GOT3 (cell line): ENCODE results near the gene LMO1.

Source experiments
- DNase-seq: peaks from one replicate; lab custom pipeline; 2025; ENCODE audit warnings: mixed read lengths; lab: John Stamatoyannopoulos, UW

The LMO1 gene

GRCh38 chr11:8225589-8226036 is 38.1 kb downstream of the LMO1 start:
- DNase-seq: peak; percentile 6

- no peak for DNase-seq
Observed at GRCh38 chr11:8224711-8225110, 39.0 kb downstream of the LMO1 start.

GRCh38 chr11:8224161-8224591 is 39.5 kb downstream of the LMO1 start:
- no peak for DNase-seq

GRCh38 chr11:8223513-8223900 is 40.2 kb downstream of the LMO1 start:
- no peak for DNase-seq

GRCh38 chr11:8222820-8223512 is 40.7 kb downstream of the LMO1 start:
- DNase-seq: no peak

- DNase-seq: no peak
Observed at GRCh38 chr11:8221917-8222495, 41.7 kb downstream of the LMO1 start.

- no peak for DNase-seq
Observed at GRCh38 chr11:8221046-8221723, 42.5 kb downstream of the LMO1 start.

- no peak for DNase-seq
Observed at GRCh38 chr11:8220261-8221045, 43.2 kb downstream of the LMO1 start.

GRCh38 chr11:8219257-8220021 is 44.2 kb downstream of the LMO1 start:
- no peak for DNase-seq

- DNase-seq: no peak
Observed at GRCh38 chr11:8218840-8219239, 44.8 kb downstream of the LMO1 start.

- no peak for DNase-seq
Observed at GRCh38 chr11:8218409-8218808, 45.3 kb downstream of the LMO1 start.

GRCh38 chr11:8217926-8218325 is 45.8 kb downstream of the LMO1 start:
- DNase-seq: no peak

GRCh38 chr11:8217136-8217535 is 46.5 kb downstream of the LMO1 start:
- DNase-seq: no peak

- no peak for DNase-seq
Observed at GRCh38 chr11:8213376-8213775, 50.3 kb downstream of the LMO1 start.

GRCh38 chr11:8209208-8209807 is 54.4 kb downstream of the LMO1 start:
- no peak for DNase-seq

GRCh38 chr11:8207080-8208000 is 56.3 kb downstream of the LMO1 start:
- no peak for DNase-seq

GRCh38 chr11:8206251-8207079 is 57.2 kb downstream of the LMO1 start:
- DNase-seq: no peak

- no peak for DNase-seq
Observed at GRCh38 chr11:8205566-8205965, 58.1 kb downstream of the LMO1 start.

- no peak for DNase-seq
Observed at GRCh38 chr11:8204596-8204995, 59.1 kb downstream of the LMO1 start.
